Right atrium auricular region (tissue), 2 donors: ENCODE data around the gene BMAL1. TPM values are rescaled to one million over a fixed set of nuclear protein-coding genes. Genes with fewer than 3 reads are reported as not detected.

Experiments used
- DNase-seq: peaks from one replicate; pipeline ENCODE4 v3.0.0-alpha.2; 2019; ENCODE audit warnings: low spot score
- H3K27ac ChIP-seq, 2 donors: fragments of 200-600 bp; sonication (generic); 1 replicate in 1 of 2; 2 replicates in 1 of 2; pipeline ENCODE4 v1.5.1; 2016 to 2019
- H3K27me3 ChIP-seq, 2 donors: fragments of 200-600 bp; sonication (generic); one replicate each; pipeline versions ENCODE4 v1.5.1 to v1.6.0; 2017 to 2019
- H3K36me3 ChIP-seq: fragments of 200-600 bp; sonication (generic); one replicate; pipeline ENCODE4 v1.5.1; 2016
- H3K4me1 ChIP-seq, 2 donors: fragments of 200-600 bp; sonication (generic); one replicate each; pipeline versions ENCODE4 v1.5.1 to v1.6.0; 2017 to 2019
- H3K4me3 ChIP-seq, 2 donors: fragments of 200-600 bp; sonication (generic); 1 replicate in 1 of 2; 2 replicates in 1 of 2; pipeline ENCODE4 v1.5.1; 2017 to 2019; ENCODE audit warnings: mild to moderate bottlenecking in 1 of 2, moderate library complexity in 1 of 2
- H3K9me3 ChIP-seq, 2 donors: fragments of 200-600 bp; sonication (generic); one replicate each; pipeline ENCODE4 v1.5.1; 2019
- CTCF ChIP-seq, 2 donors: fragments of 200-600 bp; sonication (generic); IDR thresholded peaks; one replicate each; pipeline ENCODE4 v1.5.1; 2019; ENCODE audit warnings: antibody characterized with exemption in 2 of 2
- total RNA-seq, 2 donors: library from RNA; depleted of rRNA; stranded (reverse); fragments of >200 nt; gene quantifications; one replicate each; pipeline ENCODE4 v1.1.0, GENCODE V29; 2016

Gene BMAL1
- total RNA-seq, 2 donors from 2014 or later: 20.7 to 24.9 TPM

DNA sequence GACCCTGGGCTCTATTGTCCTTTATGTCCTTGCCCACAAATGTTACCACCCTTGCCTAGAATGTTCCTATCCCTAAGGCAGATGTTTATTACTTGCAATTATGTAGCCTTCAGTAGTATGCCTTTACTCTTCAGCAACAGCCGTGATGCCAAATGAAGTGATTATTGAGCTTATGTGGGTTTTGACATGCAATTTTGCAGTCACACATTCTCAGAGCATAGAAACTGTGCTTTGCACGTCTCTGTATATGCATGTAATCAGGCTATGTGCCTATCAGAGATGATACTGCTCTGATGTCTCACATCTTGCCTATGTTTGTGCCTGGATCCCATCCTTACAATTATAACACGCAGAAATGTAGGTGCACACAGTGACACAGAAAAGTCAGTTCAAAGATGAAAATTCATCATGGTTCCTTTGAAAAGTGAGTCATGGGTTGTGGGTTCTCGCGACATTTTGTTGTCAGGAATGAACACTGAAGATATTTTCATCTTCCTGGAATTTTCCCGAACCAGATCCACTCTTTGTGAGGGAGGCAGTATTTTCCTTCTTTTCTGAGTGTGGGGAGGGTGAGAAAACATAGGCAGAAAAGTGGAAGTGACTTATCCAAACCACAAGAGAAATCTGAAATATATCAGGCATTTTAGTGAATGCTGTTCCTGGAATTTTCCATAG, 81.1 kb downstream of the BMAL1 start:
- Histone ChIP-seq H3K36me3 (peaks cover 78% of the 10 kb centered on the region), H3K27ac (no peak overlapping the region)

GRCh38 chr11:13362596-13363109, 85.1 kb downstream of the BMAL1 start:
- H3K36me3 ChIP-seq: peaks cover 85% of the 10 kb centered on the region

More for the DNA sequence above, 81.1 kb downstream of the BMAL1 start:
- Histone ChIP-seq H3K4me3 (no peak overlapping the region), H3K4me1 (no peaks in the 10 kb centered on the region), H3K27me3 (no peaks in the 10 kb centered on the region), H3K9me3 (no peaks in the 10 kb centered on the region)
- DNase-seq: no peak
- TF ChIP-seq CTCF (IDR thresholded peaks at IDR 0.05): no peak

DNA sequence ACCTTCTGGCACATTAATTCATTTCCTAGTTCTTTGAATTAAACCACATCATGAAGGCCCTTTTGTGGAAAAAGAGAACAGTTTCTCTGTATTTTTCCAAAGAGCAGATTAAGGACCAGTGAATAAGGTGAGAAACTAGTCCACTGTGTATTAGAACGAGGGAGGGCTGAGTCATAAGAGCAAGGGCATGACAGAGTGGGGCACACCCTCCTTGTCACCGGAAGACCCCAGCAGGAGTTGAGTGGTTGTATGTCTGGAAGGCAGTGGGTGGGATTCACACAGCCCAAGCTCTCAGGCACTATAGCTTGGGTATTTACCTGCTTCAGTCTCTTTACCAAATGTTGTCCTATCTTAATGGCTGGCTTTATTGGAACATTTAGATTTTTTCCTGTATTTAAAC, 86.8 kb downstream of the BMAL1 start:
- Histone ChIP-seq H3K4me1 (no peaks in the 10 kb centered on the region), H3K36me3 (peaks cover 76% of the 10 kb centered on the region), H3K27ac (no peak overlapping the region), H3K27me3 (no peaks in the 10 kb centered on the region), H3K9me3 (no peaks in the 10 kb centered on the region), H3K4me3 (no peak overlapping the region)
- no peak for DNase-seq
- TF ChIP-seq CTCF (IDR thresholded peaks at IDR 0.05): no peak

More at GRCh38 chr11:13362596-13363109, 85.1 kb downstream of the BMAL1 start:
- Histone ChIP-seq H3K9me3 (no peaks in the 10 kb centered on the region), H3K4me3 (no peak overlapping the region), H3K4me1 (no peaks in the 10 kb centered on the region), H3K27me3 (no peaks in the 10 kb centered on the region), H3K27ac (no peak overlapping the region)
- no peak for DNase-seq
- TF ChIP-seq CTCF (IDR thresholded peaks at IDR 0.05): no peak

DNA sequence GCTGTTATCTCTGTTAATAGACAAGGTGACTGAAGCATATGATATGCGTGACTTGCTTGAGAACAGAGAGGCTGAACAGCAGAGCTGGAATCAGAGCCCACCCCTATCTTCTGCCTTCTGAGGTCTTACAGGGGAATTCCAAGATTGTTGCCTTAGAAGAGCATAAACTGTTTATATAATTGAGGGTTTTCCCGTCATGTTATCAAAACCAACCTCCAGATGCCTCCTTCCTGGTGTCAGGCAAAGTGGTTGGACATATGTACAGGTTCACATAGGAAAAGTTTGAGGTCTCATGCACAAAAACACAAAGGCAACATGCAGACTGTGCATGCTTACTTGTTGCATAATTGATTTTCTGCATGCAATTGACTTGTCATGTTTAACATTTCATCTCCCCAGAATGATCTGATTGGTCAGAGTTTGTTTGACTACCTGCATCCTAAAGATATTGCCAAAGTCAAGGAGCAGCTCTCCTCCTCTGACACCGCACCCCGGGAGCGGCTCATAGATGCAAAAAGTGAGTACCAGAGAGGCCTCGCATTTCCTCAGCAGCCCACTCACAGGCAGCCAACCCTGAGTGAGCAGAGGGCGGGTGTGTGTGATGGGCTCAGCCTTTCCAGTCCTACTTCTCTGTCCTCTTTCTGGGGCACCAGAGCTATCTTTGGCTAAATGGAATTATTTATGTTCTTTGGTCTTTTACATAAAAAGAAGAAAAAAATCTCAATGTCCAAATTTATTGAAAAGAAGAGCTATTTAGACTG, 88.9 kb downstream of the BMAL1 start:
- H3K27ac ChIP-seq: no peak overlapping the region
- DNase-seq: no peak
- no peak overlapping the region for H3K4me3 ChIP-seq
- H3K27me3 ChIP-seq: no peaks in the 10 kb centered on the region
- no peak for TF ChIP-seq CTCF (IDR thresholded peaks at IDR 0.05)
- H3K9me3 ChIP-seq: no peaks in the 10 kb centered on the region
- H3K36me3 ChIP-seq: peaks cover 71% of the 10 kb centered on the region
- no peaks in the 10 kb centered on the region for H3K4me1 ChIP-seq

DNA sequence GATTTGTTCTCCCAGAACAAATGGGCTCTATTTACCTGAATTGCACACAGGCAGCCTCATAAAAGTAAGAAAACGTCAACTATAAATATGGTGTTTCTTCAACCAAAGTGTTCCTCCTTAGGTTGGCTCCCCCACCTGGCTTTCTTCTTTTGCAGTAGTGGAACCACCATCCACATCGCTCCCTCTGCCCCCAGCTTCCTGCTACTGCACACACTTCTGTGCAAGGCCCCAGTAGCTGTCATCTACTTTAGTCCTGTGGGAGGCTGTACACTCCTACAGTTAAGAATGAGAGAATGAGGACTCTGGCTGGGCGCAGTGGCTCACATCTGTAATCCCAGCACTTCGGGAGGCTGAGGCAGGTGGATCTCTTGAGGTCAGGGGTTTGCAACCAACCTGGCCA, 89.5 kb downstream of the BMAL1 start:
- Histone ChIP-seq H3K4me3 (no peak overlapping the region), H3K4me1 (no peaks in the 10 kb centered on the region), H3K27me3 (no peaks in the 10 kb centered on the region), H3K36me3 (peaks cover 71% of the 10 kb centered on the region), H3K9me3 (no peaks in the 10 kb centered on the region), H3K27ac (no peak overlapping the region)
- no peak for DNase-seq
- TF ChIP-seq CTCF (IDR thresholded peaks at IDR 0.05): no peak
